ENCODE measurements around the gene HSCB. TPM values are rescaled to one million over a fixed set of nuclear protein-coding genes. Genes with fewer than 3 reads are reported as not detected.

HSCB gene
- total and polyA plus RNA-seq, 9 of the 15 experiments (the other 6 are each of a cell fraction or from before 2014, with no cell fraction given), result 2.6 to 13.1 (median 8.6) TPM

DNA sequence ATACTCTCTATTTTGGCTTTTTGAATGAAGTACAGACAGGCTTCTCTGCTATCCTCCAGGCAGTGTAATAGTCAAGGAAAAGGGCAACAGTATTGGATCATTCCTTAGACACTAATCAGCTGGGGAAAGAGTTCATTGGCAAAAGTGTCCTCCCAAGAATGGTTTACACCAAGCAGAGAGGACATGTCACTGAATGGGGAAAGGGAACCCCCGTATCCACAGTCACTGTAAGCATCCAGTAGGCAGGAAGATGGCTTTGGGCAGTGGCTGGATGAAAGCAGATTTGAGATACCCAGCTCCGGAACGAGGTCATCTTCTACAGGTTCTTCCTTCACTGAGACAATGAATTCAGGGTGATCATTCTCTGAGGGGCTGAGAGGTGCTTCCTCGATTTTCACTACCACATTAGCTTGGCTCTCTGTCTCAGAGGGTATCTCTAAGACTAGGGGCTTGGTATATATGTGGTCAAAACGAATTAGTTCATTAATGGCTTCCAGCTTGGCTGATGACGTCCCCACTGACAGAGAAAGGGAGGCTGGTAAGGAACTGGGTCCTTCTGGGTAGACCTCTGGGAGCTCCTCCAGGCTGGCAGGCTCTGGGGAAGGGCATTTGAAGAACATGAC is 53.3 kb downstream of the HSCB start:
- H3K27me3 ChIP-seq (ENCODE audit: control insufficient read depth in 2 of 2, insufficient read depth in 2 of 2, low read length in 2 of 2), result no peaks in the 10 kb centered on the region
- 82% methylated on average over 6 of the region's 6 CpGs for WGBS (ENCODE audit: insufficient coverage, low coverage, missing lambda C conversion rate)
- H3K4me3 ChIP-seq, result no peak overlapping the region
- no TSS peak for BruUV-seq (replicated peaks)
- intact Hi-C loops (cut with micrococcal nuclease) (no loop called here), in situ Hi-C loops (cut with MboI) (no loop called here)
- no peak overlapping the region for H2AFZ ChIP-seq (ENCODE audit: low read depth, low read length)
- TF ChIP-seq NCOA2 (IDR thresholded peaks at IDR 0.05; ENCODE audit: partially characterized antibody in 2 of 2), result no peak
- TF ChIP-seq SNIP1 (IDR thresholded peaks at IDR 0.05; ENCODE audit: low read depth), result no peak
- TF ChIP-seq TARDBP (IDR thresholded peaks at IDR 0.05), result no peak
- no peak for TF ChIP-seq FIP1L1 (IDR thresholded peaks at IDR 0.05; ENCODE audit: low read depth, low read length, poor library complexity, severe bottlenecking)
- TF ChIP-seq TAF9B (IDR thresholded peaks at IDR 0.05; ENCODE audit: partially characterized antibody), result no peak
- TF ChIP-seq, protein P1, sequence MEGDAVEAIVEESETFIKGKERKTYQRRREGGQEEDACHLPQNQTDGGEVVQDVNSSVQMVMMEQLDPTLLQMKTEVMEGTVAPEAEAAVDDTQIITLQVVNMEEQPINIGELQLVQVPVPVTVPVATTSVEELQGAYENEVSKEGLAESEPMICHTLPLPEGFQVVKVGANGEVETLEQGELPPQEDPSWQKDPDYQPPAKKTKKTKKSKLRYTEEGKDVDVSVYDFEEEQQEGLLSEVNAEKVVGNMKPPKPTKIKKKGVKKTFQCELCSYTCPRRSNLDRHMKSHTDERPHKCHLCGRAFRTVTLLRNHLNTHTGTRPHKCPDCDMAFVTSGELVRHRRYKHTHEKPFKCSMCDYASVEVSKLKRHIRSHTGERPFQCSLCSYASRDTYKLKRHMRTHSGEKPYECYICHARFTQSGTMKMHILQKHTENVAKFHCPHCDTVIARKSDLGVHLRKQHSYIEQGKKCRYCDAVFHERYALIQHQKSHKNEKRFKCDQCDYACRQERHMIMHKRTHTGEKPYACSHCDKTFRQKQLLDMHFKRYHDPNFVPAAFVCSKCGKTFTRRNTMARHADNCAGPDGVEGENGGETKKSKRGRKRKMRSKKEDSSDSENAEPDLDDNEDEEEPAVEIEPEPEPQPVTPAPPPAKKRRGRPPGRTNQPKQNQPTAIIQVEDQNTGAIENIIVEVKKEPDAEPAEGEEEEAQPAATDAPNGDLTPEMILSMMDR (IDR thresholded peaks at IDR 0.05 in 2 of 3, conservative IDR thresholded peaks at IDR 0.05 in 1 of 3; ENCODE audit: insufficient read depth in 2 of 3, low read depth in 1 of 3, low read length in 3 of 3), result no peak
- TF ChIP-seq FOXM1 (IDR thresholded peaks at IDR 0.05; ENCODE audit: low read depth), result no peak
- no peak for TF ChIP-seq FOXM1 (CRISPR knock-in tag; IDR thresholded peaks at IDR 0.05; ENCODE audit: low read depth)
- TF ChIP-seq DIDO1 (tag; IDR thresholded peaks at IDR 0.05; ENCODE audit: low read depth), result no peak
- TF ChIP-seq SREBF2 (CRISPR knock-in tag; IDR thresholded peaks at IDR 0.05), result no peak
- TF ChIP-seq NFRKB (IDR thresholded peaks at IDR 0.05; ENCODE audit: low read depth), result no peak
- TF ChIP-seq ZNF239 (CRISPR knock-in tag; IDR thresholded peaks at IDR 0.05), result no peak
- H3K36me3 ChIP-seq (ENCODE audit: control insufficient read depth, insufficient read depth, low read length), result peaks cover 51% of the 10 kb centered on the region
- H3K27ac ChIP-seq (ENCODE audit: extremely low read depth, low read depth, low read length), result no peak overlapping the region
- H4K20me1 ChIP-seq (replicated peaks; ENCODE audit: control insufficient read depth, insufficient read depth, low read length), result peaks cover 24% of the 10 kb centered on the region
- peaks cover 4% of the 10 kb centered on the region for H3K9me1 ChIP-seq (ENCODE audit: control insufficient read depth, insufficient read depth, low read length)
- no peak overlapping the region for H3K4me2 ChIP-seq (ENCODE audit: insufficient read depth, low read length)
- ATAC-seq (no peak), FAIRE-seq (peak; percentile 19), DNase-seq (ENCODE audit: extremely low read depth in 1 of 4, low spot score in 3 of 4) (no peak)
- ChIA-PET POLR2A (interaction anchor here (0.6 to 9.9 kb wide), 4 partner anchors 8 to 300 kb away, joined by 3 to 109 read pairs (median 7); no protein-coding TSS in a partner anchor), CTCF (ENCODE audit: low intra/inter-chr PET ratio) (no interaction called here)
- H3K9ac ChIP-seq (ENCODE audit: insufficient read depth in 1 of 2, low read depth in 2 of 2, low read length in 2 of 2), result no peak overlapping the region
- H3K79me2 ChIP-seq (ENCODE audit: control insufficient read depth, insufficient read depth, low read length), result peaks cover 53% of the 10 kb centered on the region
- peaks cover 3 to 5% of the 10 kb centered on the region in 2 experiments; a peak in 3 of 5 replicates for H3K4me1 ChIP-seq (replicated peaks in 1 of 2; ENCODE audit: control insufficient read depth in 2 of 2, insufficient read depth in 2 of 2, low read length in 2 of 2)
- no peaks in the 10 kb centered on the region for H3K9me3 ChIP-seq (replicated peaks; ENCODE audit: control insufficient read depth, insufficient read depth, low read depth, low read length)

Measured in K562 (cell line).